HUES64 (cell line): Measurements from ENCODE around the gene EML5. TPM values are rescaled to one million over a fixed set of nuclear protein-coding genes. Genes with fewer than 3 reads are reported as not detected.

Experiments
- H3K27ac ChIP-seq: 2 replicates; pipeline ENCODE4 v1.7.0; 2013; ENCODE audit warnings: low read depth, low read length, inconsistent platforms
- H3K27me3 ChIP-seq: 2 replicates; pipeline ENCODE4 v1.6.1; 2013; ENCODE audit warnings: mild to moderate bottlenecking, low read length; ENCODE audit not compliant: insufficient read depth
- H3K36me3 ChIP-seq: 2 replicates; pipeline ENCODE4 v1.6.1; 2013; ENCODE audit warnings: mild to moderate bottlenecking, low read length; ENCODE audit not compliant: insufficient read depth
- H3K4me1 ChIP-seq: 2 replicates; pipeline ENCODE4 v1.6.1; 2013; ENCODE audit warnings: mild to moderate bottlenecking, low read length, moderate library complexity; ENCODE audit not compliant: insufficient read depth
- H3K4me3 ChIP-seq: 2 replicates; pipeline ENCODE4 v1.5.1; 2013; ENCODE audit warnings: mild to moderate bottlenecking, low read length, moderate library complexity
- H3K9ac ChIP-seq: 2 replicates; pipeline ENCODE4 v1.6.1; 2013; ENCODE audit warnings: mild to moderate bottlenecking, low read depth, low read length
- H3K9me3 ChIP-seq: 2 replicates; pipeline ENCODE4 v1.6.1; 2013; ENCODE audit warnings: low read depth, low read length; ENCODE audit not compliant: insufficient read depth
- WGBS: fragments of 150-250, 120-280 bp; methylation state at CpG from one replicate; pipeline ENCODE4 v1.1.7; 2013; ENCODE audit warnings: missing lambda C conversion rate; 5-methylcytosine and 5-hydroxymethylcytosine counted together
- polyA plus RNA-seq, 2 experiments: library from polyadenylated mRNA; stranded (reverse); fragments of 50-300 nt; gene quantifications; one replicate each; pipeline ENCODE4 v1.2.3, GENCODE V29; 2013

Gene EML5
- polyA plus RNA-seq (2013, experiment 1 of 2) = 0.20 TPM
- polyA plus RNA-seq (2013, experiment 2 of 2) = 0.32 TPM

DNA sequence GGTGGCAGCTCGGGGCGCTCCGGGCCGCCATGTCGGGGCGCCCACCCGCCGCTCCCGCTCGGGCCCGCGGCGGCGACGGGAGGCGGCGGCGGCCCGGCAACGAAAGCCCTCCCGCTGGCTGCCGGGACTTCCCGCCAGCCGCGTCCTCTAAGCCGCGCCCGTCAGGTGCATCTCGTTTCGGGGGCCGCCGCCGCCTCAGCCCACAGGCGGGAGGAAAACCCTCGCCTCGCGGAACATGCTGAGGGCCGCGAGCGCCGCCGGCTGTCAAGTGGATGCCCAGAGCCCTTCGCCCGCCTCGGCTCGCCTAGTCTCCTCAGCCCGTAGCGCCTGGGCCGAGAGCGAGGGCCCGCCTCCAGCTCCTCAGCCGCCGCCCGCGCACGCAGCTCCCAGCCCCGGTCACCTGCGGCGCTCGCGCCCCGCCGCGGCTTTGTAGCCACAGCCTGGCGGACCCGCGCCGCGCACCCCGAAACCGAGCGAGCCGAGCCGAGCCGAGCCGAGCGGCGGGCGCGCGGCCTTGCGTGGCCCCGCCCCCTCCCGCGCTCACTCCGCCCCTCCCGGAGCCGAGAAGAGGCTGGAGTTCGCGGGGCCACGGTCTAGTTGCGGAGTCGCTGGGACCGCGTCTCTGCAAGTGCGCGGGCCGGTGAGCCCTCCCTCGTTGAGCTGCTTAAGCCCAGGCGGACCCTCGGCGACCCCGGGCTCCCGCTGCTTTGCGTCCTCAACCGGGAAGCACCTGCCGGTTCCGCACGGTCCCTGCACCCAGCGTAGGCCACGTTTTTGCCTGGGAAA is at the start of gene EML5:
EML5 (minus strand) TSS at position 481 of the 786 bp plus-strand sequence; CDS start at position 31, 450 bp downstream.
- Histone ChIP-seq H3K9ac (peak within 1 kb of the TSS; percentile 62), H3K27me3 (peaks cover 71% of the 10 kb centered on the region), H3K36me3 (no peaks in the 10 kb centered on the region), H3K4me3 (peak within 1 kb of the TSS; percentile 75), H3K9me3 (no peaks in the 10 kb centered on the region), H3K4me1 (no peaks in the 10 kb centered on the region), H3K27ac (no peak within 1 kb of the TSS; the same call in 1 of the 2 replicates)
- WGBS = under 1% methylated on average over 111 of the region's 111 CpGs

DNA sequence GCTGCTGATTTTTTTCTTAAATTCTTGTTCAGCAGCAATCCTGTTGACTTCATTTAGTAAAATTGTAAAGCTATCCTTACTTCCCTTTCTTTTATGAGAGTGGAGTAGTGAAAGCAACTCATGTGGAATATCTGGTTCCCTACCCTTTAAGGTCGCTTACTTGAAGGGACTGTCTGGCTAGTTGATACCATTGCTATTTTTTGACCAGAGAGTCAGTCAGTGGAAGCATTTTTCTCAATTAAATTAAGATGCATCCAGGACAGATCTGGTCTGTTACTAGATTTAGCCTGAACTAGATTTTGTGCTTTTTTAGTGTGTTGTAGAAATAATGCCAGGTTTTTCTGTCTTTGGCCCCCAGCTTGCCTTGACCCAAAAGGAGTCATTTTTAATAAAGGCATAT is 49.7 kb upstream of the EML5 start:
- Histone ChIP-seq H3K4me1 (no peaks in the 10 kb centered on the region; the same call in 1 of the 2 replicates), H3K36me3 (peaks cover 6% of the 10 kb centered on the region; the same call in 1 of the 2 replicates), H3K27me3 (no peaks in the 10 kb centered on the region), H3K9me3 (no peaks in the 10 kb centered on the region), H3K27ac (no peak overlapping the region), H3K4me3 (no peak overlapping the region), H3K9ac (no peak overlapping the region)
- whole genome bisulfite sequencing = 79% methylated on average over 1 of the region's 1 CpG

DNA sequence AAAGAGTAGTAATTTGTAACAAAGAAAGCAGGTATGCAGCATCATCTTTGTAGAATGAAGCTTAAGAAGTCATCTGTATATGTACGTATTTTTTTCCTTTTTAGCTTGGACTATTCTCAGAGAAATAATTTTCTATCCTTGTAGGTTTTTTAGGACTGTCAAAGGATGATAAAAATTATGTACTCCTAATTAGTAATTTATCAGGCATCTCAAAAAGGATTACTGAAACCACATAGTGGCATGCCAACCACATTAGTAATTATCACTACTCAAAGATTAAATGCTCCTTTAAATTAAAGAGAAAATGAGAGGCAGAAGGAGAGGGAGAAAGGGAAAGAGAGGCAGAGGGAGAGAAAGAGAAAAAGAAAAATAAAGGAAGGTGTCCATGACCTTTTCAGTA is 49.0 kb upstream of the EML5 start:
- Histone ChIP-seq H3K27me3 (no peaks in the 10 kb centered on the region), H3K4me3 (no peak overlapping the region), H3K9ac (no peak overlapping the region), H3K27ac (no peak overlapping the region), H3K36me3 (peaks cover 6% of the 10 kb centered on the region; the same call in 1 of the 2 replicates), H3K4me1 (no peaks in the 10 kb centered on the region; the same call in 1 of the 2 replicates), H3K9me3 (no peaks in the 10 kb centered on the region)
- 67% methylated on average over 1 of the region's 1 CpG for WGBS

DNA sequence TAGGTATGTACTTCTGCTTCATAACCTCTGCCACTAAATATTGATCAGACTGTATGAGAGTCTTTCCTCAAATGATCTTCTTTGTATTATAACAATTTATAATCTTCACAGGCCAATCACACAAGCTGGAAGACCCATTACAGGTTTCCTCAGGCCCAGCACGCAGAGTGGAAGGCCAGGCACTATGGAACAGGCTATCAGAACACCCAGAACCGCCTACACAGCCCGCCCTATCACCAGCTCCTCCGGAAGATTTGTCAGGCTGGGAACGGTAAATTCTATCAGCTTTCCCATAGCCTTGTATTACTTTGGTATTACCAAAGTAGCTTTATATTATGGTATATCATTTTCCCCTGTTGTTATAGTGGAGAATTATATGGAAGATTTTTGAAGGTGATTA is 48.2 kb upstream of the EML5 start:
- WGBS = 85% methylated on average over 5 of the region's 5 CpGs
- Histone ChIP-seq H3K4me1 (no peaks in the 10 kb centered on the region; the same call in 1 of the 2 replicates), H3K36me3 (peaks cover 6% of the 10 kb centered on the region; the same call in 1 of the 2 replicates), H3K9ac (no peak overlapping the region), H3K27me3 (no peaks in the 10 kb centered on the region), H3K4me3 (no peak overlapping the region), H3K27ac (no peak overlapping the region), H3K9me3 (no peaks in the 10 kb centered on the region)

DNA sequence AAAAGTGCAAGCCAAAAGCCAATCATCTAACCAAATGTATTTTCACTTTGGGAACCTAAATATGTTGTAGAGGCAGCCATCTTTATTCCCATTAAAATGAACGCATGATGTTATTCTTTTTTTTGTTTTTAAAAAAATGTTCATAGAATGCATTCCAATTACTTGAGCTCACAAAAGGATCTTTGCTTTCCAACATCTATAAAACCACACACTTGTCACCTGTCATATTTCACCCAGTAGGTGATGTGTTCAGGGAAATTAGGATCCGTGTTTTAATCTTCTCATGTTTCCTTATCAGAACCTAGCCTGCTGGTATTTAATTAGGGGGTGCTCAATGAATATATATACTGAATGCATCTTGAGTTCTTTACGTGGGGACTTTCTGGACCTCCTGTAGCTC is 45.3 kb upstream of the EML5 start:
- Histone ChIP-seq H3K4me1 (no peaks in the 10 kb centered on the region; the same call in 1 of the 2 replicates), H3K4me3 (no peak overlapping the region), H3K27me3 (no peaks in the 10 kb centered on the region), H3K36me3 (peaks cover 6% of the 10 kb centered on the region; the same call in 1 of the 2 replicates), H3K9ac (no peak overlapping the region), H3K9me3 (no peaks in the 10 kb centered on the region), H3K27ac (no peak overlapping the region)
- WGBS = 86% methylated on average over 1 of the region's 3 CpGs

DNA sequence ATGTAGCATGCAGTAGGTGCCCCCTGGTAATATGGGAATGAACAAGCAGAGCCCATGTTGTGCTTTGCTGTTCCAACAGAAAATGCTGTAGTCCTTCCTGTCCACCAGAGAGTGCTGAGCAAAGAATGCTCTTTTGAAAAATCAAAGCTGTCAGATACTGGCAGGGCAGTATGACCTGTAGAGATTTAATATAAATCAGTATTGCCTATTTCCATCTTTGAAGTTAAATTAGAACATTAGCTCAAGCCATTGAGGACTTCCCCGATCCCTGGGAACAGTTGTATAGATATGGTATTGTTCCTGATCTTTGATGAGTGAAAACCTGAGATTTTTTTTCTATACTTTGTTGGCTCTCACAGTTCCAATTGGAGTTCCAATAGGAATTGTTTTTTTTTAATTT is 44.7 kb upstream of the EML5 start:
- WGBS = 100% methylated on average over 1 of the region's 1 CpG
- no peaks in the 10 kb centered on the region for H3K9me3 ChIP-seq
- H3K4me1 ChIP-seq = no peaks in the 10 kb centered on the region; the same call in 1 of the 2 replicates
- H3K27ac ChIP-seq = no peak overlapping the region
- no peak overlapping the region for H3K4me3 ChIP-seq
- H3K27me3 ChIP-seq = no peaks in the 10 kb centered on the region
- H3K36me3 ChIP-seq = peaks cover 6% of the 10 kb centered on the region; the same call in 1 of the 2 replicates
- H3K9ac ChIP-seq = no peak overlapping the region

DNA sequence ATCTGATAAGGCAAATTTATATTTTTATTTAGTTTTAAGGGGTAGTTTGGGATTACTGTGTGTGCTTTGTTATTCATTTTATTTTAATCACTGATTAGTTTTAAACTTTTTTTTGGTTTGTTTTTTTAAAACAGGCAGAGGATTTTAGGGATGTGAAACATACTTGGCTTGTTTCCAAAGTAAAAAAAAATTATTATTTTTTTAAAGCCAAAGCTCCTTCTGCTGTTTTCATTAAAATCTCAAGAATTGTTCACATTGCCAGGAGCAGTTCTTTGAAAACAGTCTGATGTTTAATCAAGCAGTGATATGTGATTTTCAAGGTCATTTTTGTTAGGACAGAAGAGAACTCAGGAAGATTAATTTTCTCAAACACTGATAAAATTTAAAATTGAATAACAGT is 42.9 kb upstream of the EML5 start:
- Histone ChIP-seq H3K36me3 (no peaks in the 10 kb centered on the region), H3K27me3 (no peaks in the 10 kb centered on the region), H3K4me1 (no peaks in the 10 kb centered on the region), H3K9ac (no peak overlapping the region), H3K4me3 (no peak overlapping the region), H3K27ac (no peak overlapping the region), H3K9me3 (peaks cover 2% of the 10 kb centered on the region; the same call in 1 of the 2 replicates)

DNA sequence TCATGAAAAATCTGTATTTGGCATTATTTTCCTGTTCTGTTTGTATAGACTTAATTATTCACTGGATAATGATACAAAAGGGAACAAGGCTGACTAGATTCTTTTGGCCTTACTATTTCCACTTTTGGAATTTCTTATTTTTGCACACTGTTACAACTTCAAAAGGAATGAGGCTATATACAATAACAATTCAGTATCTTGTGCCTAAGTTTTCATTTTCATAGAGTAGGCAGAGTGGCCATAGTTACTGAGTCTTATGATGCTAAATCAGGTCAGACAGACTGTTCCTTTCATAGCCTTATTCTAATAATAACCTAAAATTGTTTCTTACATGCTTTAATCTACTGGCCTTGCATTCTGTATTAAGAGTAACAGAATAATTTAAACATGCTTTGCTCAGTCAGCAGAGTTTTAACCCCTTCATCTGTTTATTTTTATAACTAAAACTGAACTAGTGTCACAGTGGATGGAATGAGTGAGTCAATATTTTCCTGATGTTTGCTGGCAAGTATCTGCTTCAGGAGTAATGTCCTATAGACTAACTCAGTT is 42.2 kb upstream of the EML5 start:
- H3K9ac ChIP-seq = no peak overlapping the region
- no peak overlapping the region for H3K27ac ChIP-seq
- H3K27me3 ChIP-seq = no peaks in the 10 kb centered on the region
- H3K36me3 ChIP-seq = no peaks in the 10 kb centered on the region
- no peak overlapping the region for H3K4me3 ChIP-seq
- H3K9me3 ChIP-seq = peaks cover 2% of the 10 kb centered on the region; the same call in 1 of the 2 replicates
- no peaks in the 10 kb centered on the region for H3K4me1 ChIP-seq

DNA sequence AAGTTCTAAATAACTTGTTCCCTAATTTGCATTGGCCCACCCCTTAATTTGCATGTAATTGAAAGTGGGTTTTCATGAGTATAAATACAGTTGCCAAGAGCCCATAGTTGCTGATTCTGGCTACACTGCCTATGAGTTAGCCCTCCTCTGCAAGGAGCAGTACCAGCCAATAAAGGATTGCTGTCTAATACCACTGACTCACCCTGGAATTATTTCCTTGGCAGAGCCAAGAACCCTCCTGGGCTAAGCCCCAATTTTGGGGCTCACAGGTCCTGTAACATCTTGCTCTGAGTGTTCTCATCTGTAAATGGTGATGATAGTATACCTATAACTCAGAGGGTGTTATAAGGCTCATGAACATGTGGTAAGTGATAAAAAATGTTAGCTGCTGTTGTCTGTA is 38.5 kb upstream of the EML5 start:
- no peak overlapping the region for H3K27ac ChIP-seq
- H3K9ac ChIP-seq = no peak overlapping the region
- H3K4me1 ChIP-seq = no peaks in the 10 kb centered on the region; the same call in 1 of the 2 replicates
- H3K9me3 ChIP-seq = peaks cover 2% of the 10 kb centered on the region; the same call in 1 of the 2 replicates
- no peaks in the 10 kb centered on the region for H3K36me3 ChIP-seq
- no peak overlapping the region for H3K4me3 ChIP-seq
- H3K27me3 ChIP-seq = no peaks in the 10 kb centered on the region

DNA sequence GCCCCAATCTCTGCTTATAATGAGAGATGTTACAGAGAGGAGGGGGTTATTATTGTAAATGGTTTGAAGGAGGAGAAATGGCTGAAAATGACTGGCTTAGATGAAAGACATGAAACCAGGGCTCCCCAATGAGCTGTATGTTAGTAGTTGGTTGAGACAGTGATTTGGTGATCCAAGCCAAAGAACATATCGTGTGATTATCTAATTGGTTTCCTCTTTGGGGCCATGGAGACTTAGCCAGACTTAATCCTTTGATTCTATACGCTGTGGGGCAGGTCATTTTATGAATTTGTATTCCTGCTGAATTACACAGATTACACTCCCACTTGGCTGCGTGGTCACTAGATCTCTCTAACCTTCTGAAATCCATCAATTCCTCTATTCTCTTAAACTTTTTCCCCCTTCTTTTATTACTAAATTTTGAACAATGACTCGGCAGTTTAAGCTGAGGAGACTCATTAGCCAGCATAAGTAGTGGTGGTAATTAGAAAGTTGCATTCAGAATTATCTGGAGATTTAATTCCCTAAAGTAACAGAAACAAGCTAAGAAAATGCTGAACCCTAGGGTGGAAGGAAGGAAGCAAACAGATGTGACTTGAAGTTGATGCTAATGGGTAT is 37.0 kb upstream of the EML5 start:
- Histone ChIP-seq H3K9me3 (peaks cover 2% of the 10 kb centered on the region; the same call in 1 of the 2 replicates), H3K9ac (no peak overlapping the region), H3K4me1 (peaks cover 5% of the 10 kb centered on the region; the same call in 1 of the 2 replicates), H3K27ac (no peak overlapping the region), H3K4me3 (no peak overlapping the region), H3K36me3 (no peaks in the 10 kb centered on the region), H3K27me3 (no peaks in the 10 kb centered on the region)
- WGBS = 87% methylated on average over 4 of the region's 4 CpGs

DNA sequence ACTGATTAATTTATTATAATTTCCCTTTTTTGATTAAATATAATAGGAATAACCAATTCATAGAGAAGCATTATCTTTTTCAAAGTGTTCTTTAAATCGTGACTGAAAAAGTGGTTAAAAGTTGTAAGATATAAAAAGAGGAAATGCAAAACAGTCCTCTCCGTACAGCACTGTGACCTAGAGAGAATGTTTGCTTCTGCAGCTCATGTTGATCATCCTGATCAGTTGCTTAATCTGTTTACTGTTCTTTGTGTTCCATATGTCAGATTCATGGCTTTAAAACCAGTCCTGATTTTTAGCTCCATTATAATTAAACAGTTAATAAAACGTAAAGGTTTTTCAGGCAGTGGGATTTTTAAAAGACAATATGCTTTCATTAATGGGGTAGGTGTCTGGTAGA is 36.4 kb upstream of the EML5 start:
- H3K9ac ChIP-seq = no peak overlapping the region
- no peak overlapping the region for H3K4me3 ChIP-seq
- H3K27me3 ChIP-seq = no peaks in the 10 kb centered on the region
- no peaks in the 10 kb centered on the region for H3K36me3 ChIP-seq
- 87% methylated on average over 3 of the region's 3 CpGs for WGBS
- peaks cover 5% of the 10 kb centered on the region; the same call in 1 of the 2 replicates for H3K4me1 ChIP-seq
- H3K27ac ChIP-seq = no peak overlapping the region
- peaks cover 2% of the 10 kb centered on the region; the same call in 1 of the 2 replicates for H3K9me3 ChIP-seq
